Measurements from ENCODE around the gene CAND2.

- TF ChIP-seq CTCF (IDR thresholded peaks at IDR 0.05) (no peak), POLR2A (IDR thresholded peaks at IDR 0.05) (no peak)
These were observed 24.0 kb upstream of the CAND2 start for GRCh38 chr3:12772462-12772861.

Data from testis (tissue), 2 donors.